OCI-LY1 (cell line): ENCODE measurements around the gene CREB1.

Source experiments
- H2AFZ ChIP-seq: fragments of 200-600 bp; sonication (generic), shearing (Covaris generic); 2 replicates; pipeline ENCODE4 v1.6.0; 2014; ENCODE audit warnings: antibody characterized with exemption, mild to moderate bottlenecking, low read length
- H3F3A ChIP-seq: fragments of 200-600 bp; sonication (generic), shearing (Covaris generic); 2 replicates; pipeline ENCODE4 v1.6.0; 2014; ENCODE audit warnings: mild to moderate bottlenecking, antibody characterized with exemption, low read length, moderate library complexity; ENCODE audit not compliant: insufficient read depth
- H3K27ac ChIP-seq: fragments of 200-600 bp; sonication (generic); 2 replicates; pipeline ENCODE4 v1.5.1; 2014; ENCODE audit warnings: low read length, mixed run types, mild to moderate bottlenecking, low read depth; ENCODE audit not compliant: poor library complexity, severe bottlenecking
- H3K27me3 ChIP-seq: fragments of 200-600 bp; sonication (generic); 2 replicates; pipeline ENCODE4 v1.6.0; 2014; ENCODE audit warnings: antibody characterized with exemption, mild to moderate bottlenecking, low read length, moderate library complexity; ENCODE audit not compliant: insufficient read depth
- H3K36me3 ChIP-seq: fragments of 200-600 bp; sonication (generic); 2 replicates; pipeline ENCODE4 v1.6.1; 2014; ENCODE audit warnings: mild to moderate bottlenecking, antibody characterized with exemption, low read length, moderate library complexity, mixed read lengths; ENCODE audit not compliant: insufficient read depth
- H3K4me1 ChIP-seq: fragments of 200-600 bp; sonication (generic); 2 replicates; pipeline ENCODE4 v1.5.1; 2014; ENCODE audit warnings: mild to moderate bottlenecking, low read length, moderate library complexity; ENCODE audit not compliant: insufficient read depth, severe bottlenecking
- H3K4me2 ChIP-seq: fragments of 200-600 bp; sonication (generic), shearing (Covaris generic); 2 replicates; pipeline ENCODE4 v1.6.1; 2014; ENCODE audit warnings: low read length
- H3K4me3 ChIP-seq: fragments of 200-600 bp; sonication (generic); 2 replicates; pipeline ENCODE4 v1.5.1; 2014; ENCODE audit warnings: low read length, low read depth, mild to moderate bottlenecking, mixed read lengths; ENCODE audit not compliant: poor library complexity, severe bottlenecking
- H3K79me2 ChIP-seq: fragments of 200-600 bp; shearing (Covaris generic); 2 replicates; pipeline ENCODE4 v1.6.1; 2016; ENCODE audit warnings: mixed run types, low read length, mixed read lengths; ENCODE audit not compliant: insufficient read depth
- H3K9ac ChIP-seq: fragments of 200-600 bp; sonication (generic), shearing (Covaris generic); 2 replicates; pipeline ENCODE4 v1.6.1; 2014; ENCODE audit warnings: mild to moderate bottlenecking, low read length, mixed read lengths
- H3K9me2 ChIP-seq: fragments of 200-600 bp; sonication (generic), shearing (Covaris generic); 2 replicates; pipeline ENCODE4 v1.6.1; 2014; ENCODE audit warnings: low read depth, mild to moderate bottlenecking, low read length, mixed read lengths
- H3K9me3 ChIP-seq: fragments of 200-600 bp; shearing (Covaris generic); 2 replicates; pipeline ENCODE4 v1.6.1; 2014; ENCODE audit warnings: low read length, mixed read lengths
- H4K20me1 ChIP-seq: fragments of 200-600 bp; sonication (generic), shearing (Covaris generic); 2 replicates; pipeline ENCODE4 v1.6.0; 2016; ENCODE audit warnings: mild to moderate bottlenecking, low read length; ENCODE audit not compliant: insufficient read depth
- CTCF ChIP-seq: fragments of 200-600 bp; sonication (generic), shearing (Covaris generic); IDR thresholded peaks from 2 replicates; pipeline ENCODE4 v1.5.1; 2017; ENCODE audit warnings: mild to moderate bottlenecking, antibody characterized with exemption, low read length, moderate library complexity, mixed read lengths
- EZH2 ChIP-seq: fragments of 200-600 bp; sonication (generic), shearing (Covaris generic); IDR thresholded peaks from 2 replicates; pipeline ENCODE4 v1.8.0; 2017; ENCODE audit warnings: borderline replicate concordance, mixed run types, mild to moderate bottlenecking, antibody characterized with exemption, low read length, moderate library complexity, mixed read lengths

Gene CREB1

GRCh38 chr2:207510148-207510547 is 19.6 kb upstream of the CREB1 start:
- no peaks in the 10 kb centered on the region for H3K9me2 ChIP-seq
- H3K79me2 ChIP-seq = no peaks in the 10 kb centered on the region
- H3K36me3 ChIP-seq = no peaks in the 10 kb centered on the region
- no peaks in the 10 kb centered on the region for H4K20me1 ChIP-seq
- H3K27me3 ChIP-seq = no peaks in the 10 kb centered on the region; the same call in 1 of the 2 replicates
- peaks cover 4% of the 10 kb centered on the region for H3K4me1 ChIP-seq
- TF ChIP-seq EZH2 (no peak), CTCF (no peak)
- no peak overlapping the region for H3K4me2 ChIP-seq
- no peak overlapping the region for H3K27ac ChIP-seq
- H3K9me3 ChIP-seq = no peaks in the 10 kb centered on the region
- no peak overlapping the region for H3K4me3 ChIP-seq
- no peak overlapping the region for H2AFZ ChIP-seq
- no peak overlapping the region for H3K9ac ChIP-seq
- H3F3A ChIP-seq = no peaks in the 10 kb centered on the region

- Histone ChIP-seq H3K9me3 (no peaks in the 10 kb centered on the region), H3K9ac (no peak overlapping the region), H2AFZ (no peak overlapping the region), H3K27me3 (no peaks in the 10 kb centered on the region; the same call in 1 of the 2 replicates), H3K27ac (no peak overlapping the region), H3F3A (no peaks in the 10 kb centered on the region), H3K79me2 (no peaks in the 10 kb centered on the region), H3K4me2 (no peak overlapping the region), H3K36me3 (no peaks in the 10 kb centered on the region), H4K20me1 (no peaks in the 10 kb centered on the region), H3K9me2 (no peaks in the 10 kb centered on the region), H3K4me3 (no peak overlapping the region), H3K4me1 (no peaks in the 10 kb centered on the region)
- TF ChIP-seq EZH2 (no peak), CTCF (no peak)
Measured at GRCh38 chr2:207511851-207512250, 17.9 kb upstream of the CREB1 start.

GRCh38 chr2:207512356-207512755 is 17.4 kb upstream of the CREB1 start:
- TF ChIP-seq EZH2 = no peak
- Histone ChIP-seq H3K27ac (no peak overlapping the region), H3K4me3 (no peak overlapping the region)

GRCh38 chr2:207513551-207514257 is 16.1 kb upstream of the CREB1 start:
- Histone ChIP-seq H3K4me3 (no peak overlapping the region), H2AFZ (no peak overlapping the region), H3K4me1 (no peaks in the 10 kb centered on the region), H4K20me1 (no peaks in the 10 kb centered on the region), H3K9ac (no peak overlapping the region), H3F3A (no peaks in the 10 kb centered on the region), H3K27ac (no peak overlapping the region), H3K27me3 (no peaks in the 10 kb centered on the region), H3K79me2 (no peaks in the 10 kb centered on the region), H3K9me3 (no peaks in the 10 kb centered on the region), H3K9me2 (no peaks in the 10 kb centered on the region), H3K36me3 (no peaks in the 10 kb centered on the region), H3K4me2 (no peak overlapping the region)
- TF ChIP-seq EZH2 = no peak
- TF ChIP-seq CTCF = no peak

More at GRCh38 chr2:207512356-207512755, 17.4 kb upstream of the CREB1 start:
- Histone ChIP-seq H3K4me1 (no peaks in the 10 kb centered on the region), H4K20me1 (no peaks in the 10 kb centered on the region), H3K36me3 (no peaks in the 10 kb centered on the region), H3K9me3 (no peaks in the 10 kb centered on the region), H3K27me3 (no peaks in the 10 kb centered on the region; the same call in 1 of the 2 replicates), H3F3A (no peaks in the 10 kb centered on the region), H3K9me2 (no peaks in the 10 kb centered on the region), H3K4me2 (no peak overlapping the region), H3K9ac (no peak overlapping the region), H2AFZ (no peak overlapping the region), H3K79me2 (no peaks in the 10 kb centered on the region)
